Ectodermal cell (in vitro differentiated cells): ENCODE data around the gene HIRIP3.
"Not testable (repeated sequence)": the region's sequence is repeated elsewhere in the genome, so short reads cannot be mapped to it uniquely, and the experiment has no call there.

Experiments
- H3K27ac ChIP-seq: 2 replicates; pipeline ENCODE4 v1.7.0; 2013; ENCODE audit warnings: mild to moderate bottlenecking, low read depth, low read length; ENCODE audit not compliant: insufficient read depth, poor library complexity, severe bottlenecking
- H3K27me3 ChIP-seq: 2 replicates; pipeline ENCODE4 v1.7.0; 2013; ENCODE audit warnings: mild to moderate bottlenecking, low read length; ENCODE audit not compliant: insufficient read depth, control insufficient read depth, poor library complexity, severe bottlenecking
- H3K36me3 ChIP-seq: one replicate; pipeline ENCODE4 v1.7.0; 2013; ENCODE audit warnings: low read length; ENCODE audit not compliant: control insufficient read depth, insufficient read depth
- H3K4me1 ChIP-seq: one replicate; pipeline ENCODE4 v1.7.0; 2013; ENCODE audit warnings: low read length; ENCODE audit not compliant: control insufficient read depth, insufficient read depth
- H3K4me3 ChIP-seq: 2 replicates; pipeline ENCODE4 v1.7.0; 2013; ENCODE audit warnings: low read depth, low read length, control low read depth; ENCODE audit not compliant: insufficient read depth
- H3K9me3 ChIP-seq: 2 replicates; pipeline ENCODE4 v1.7.0; 2013; ENCODE audit warnings: mild to moderate bottlenecking, low read length, moderate library complexity; ENCODE audit not compliant: control insufficient read depth
- WGBS, 2 experiments: methylation state at CpG; one replicate each; pipeline ENCODE4 v1.1.7; 2013; ENCODE audit warnings: missing lambda C conversion rate in 2 of 2; 5-methylcytosine and 5-hydroxymethylcytosine counted together

Gene HIRIP3

GRCh38 chr16:30017277-30017656 lies 21.9 kb upstream of the HIRIP3 start:
- no peaks in the 10 kb centered on the region for H3K4me1 ChIP-seq
- H3K9me3 ChIP-seq = no peaks in the 10 kb centered on the region
- H3K36me3 ChIP-seq = no peaks in the 10 kb centered on the region
- WGBS, 2 experiments = 92% methylated on average over 2 of the region's 2 CpGs
- H3K4me3 ChIP-seq = no peak overlapping the region
- peaks cover 6% of the 10 kb centered on the region for H3K27me3 ChIP-seq
- H3K27ac ChIP-seq = no peak overlapping the region

DNA sequence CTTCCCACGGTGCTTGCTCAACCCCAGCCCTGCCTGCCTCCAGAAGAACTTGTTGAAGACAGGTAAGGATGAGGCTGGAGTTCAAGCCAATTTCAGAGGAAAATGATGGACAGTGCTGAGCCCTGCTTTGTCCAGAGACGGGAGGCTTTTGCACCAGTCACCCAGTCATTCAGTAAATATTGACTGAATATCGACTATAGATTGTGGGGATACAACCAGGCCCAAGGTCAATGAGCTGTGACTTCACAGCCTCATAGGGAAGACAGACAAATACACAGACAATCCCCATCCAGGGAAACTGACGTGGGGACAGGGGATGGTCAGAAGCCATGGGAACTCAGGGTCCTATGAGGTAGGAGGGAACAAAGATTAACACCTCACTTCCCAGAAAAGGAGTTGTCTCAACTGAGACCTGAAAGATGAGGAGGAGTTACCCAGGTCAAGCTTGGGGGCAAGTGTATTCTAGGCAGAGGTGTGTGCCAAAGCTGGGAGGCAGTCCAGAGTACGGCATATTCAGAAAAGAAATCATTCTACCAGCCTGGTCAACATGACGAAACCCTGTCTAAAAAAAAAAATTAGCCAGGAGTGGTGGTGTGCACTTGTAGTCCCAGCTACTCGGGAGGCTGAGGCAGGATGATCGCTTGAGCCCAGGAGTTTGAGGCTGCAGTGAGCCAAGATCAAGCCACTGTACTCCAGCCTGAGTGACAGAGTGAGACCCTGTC lies 21.3 kb upstream of the HIRIP3 start:
- H3K4me3 ChIP-seq = no peak overlapping the region
- H3K27me3 ChIP-seq = peaks cover 11% of the 10 kb centered on the region
- no peak overlapping the region for H3K27ac ChIP-seq
- 83 to 84% methylated on average over 8 of the region's 8 CpGs for WGBS, 2 experiments
- H3K36me3 ChIP-seq = no peaks in the 10 kb centered on the region
- no peaks in the 10 kb centered on the region for H3K9me3 ChIP-seq
- H3K4me1 ChIP-seq = no peaks in the 10 kb centered on the region

DNA sequence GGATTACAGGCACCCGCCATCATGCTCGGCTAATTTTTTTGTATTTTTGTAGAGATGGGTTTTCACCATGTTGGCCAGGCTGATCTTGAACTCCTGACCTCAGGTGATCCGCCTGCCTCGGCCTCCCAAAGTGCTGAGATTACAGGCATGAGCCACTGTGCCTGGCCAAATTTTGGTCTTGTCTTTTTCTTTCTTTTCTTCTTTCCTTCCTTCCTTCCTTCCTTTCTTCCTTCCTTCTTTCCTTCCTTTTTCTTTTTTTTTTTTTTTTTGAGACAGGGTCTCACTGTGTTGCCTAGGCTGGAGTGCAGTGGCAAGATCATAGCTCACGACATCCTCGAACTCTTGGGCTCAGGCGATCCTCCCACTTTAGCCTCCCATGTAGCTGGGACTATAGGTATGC lies 20.0 kb upstream of the HIRIP3 start:
- not testable (repeated sequence) for H3K27ac ChIP-seq, H3K36me3 ChIP-seq, H3K9me3 ChIP-seq, H3K4me3 ChIP-seq, H3K4me1 ChIP-seq
- 87 to 92% methylated on average over 7 of the region's 7 CpGs for WGBS, 2 experiments
- H3K27me3 ChIP-seq = peaks cover 24% of the 10 kb centered on the region

- H3K4me3 ChIP-seq, H3K27ac ChIP-seq, H3K9me3 ChIP-seq, H3K36me3 ChIP-seq: not testable (repeated sequence)
- Histone ChIP-seq H3K27me3 (peaks cover 37% of the 10 kb centered on the region), H3K4me1 (peaks cover 13% of the 10 kb centered on the region)
- WGBS, 2 experiments = 82 to 84% methylated on average over 14 of the region's 14 CpGs
Measured at GRCh38 chr16:30012598-30012997, 17.2 kb upstream of the HIRIP3 start.

DNA sequence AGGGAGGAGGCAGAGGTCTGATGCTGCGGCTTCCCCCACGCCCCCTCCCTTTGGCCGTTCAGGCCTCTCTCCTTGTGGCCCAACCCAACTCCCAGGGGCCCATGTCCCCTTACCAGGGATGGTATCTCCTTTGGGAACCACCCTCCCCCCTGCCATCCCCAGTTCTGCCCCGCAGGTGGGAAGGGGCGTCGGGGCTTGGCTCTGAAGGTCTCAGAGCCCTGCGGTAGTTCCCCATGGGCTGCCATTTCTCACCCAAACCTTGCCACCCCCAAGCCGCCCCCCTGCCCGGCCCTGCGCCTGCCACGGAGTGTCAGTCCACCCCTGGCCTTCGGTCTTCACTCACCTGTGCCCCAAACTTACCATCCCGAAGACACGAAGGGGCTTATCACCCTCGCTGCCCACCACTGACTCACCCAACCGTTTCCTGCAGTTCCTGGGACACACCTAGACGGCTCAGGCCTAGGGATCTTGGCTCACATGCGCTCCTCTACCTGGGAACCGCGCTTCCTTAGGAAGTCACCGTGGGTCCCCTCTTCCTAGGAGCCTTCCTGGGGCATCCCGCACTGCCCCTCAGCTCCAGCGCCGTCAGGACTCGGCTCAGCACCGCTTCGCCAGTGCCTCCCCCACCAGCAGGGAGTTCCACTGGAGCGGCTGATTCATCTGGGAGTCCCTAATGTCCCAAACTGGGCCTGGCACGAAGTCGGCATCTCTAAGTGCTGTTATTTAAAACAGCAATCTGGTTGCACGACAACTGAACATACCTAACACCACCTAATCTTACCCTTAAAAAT lies 16.5 kb upstream of the HIRIP3 start:
- H3K36me3 ChIP-seq = no peaks in the 10 kb centered on the region
- H3K4me3 ChIP-seq = peak overlapping the region; percentile 54
- no peaks in the 10 kb centered on the region for H3K9me3 ChIP-seq
- peaks cover 13% of the 10 kb centered on the region for H3K4me1 ChIP-seq
- H3K27me3 ChIP-seq = peaks cover 37% of the 10 kb centered on the region
- H3K27ac ChIP-seq = no peak overlapping the region
- 12 to 13% methylated on average over 31 of the region's 31 CpGs for WGBS, 2 experiments

DNA sequence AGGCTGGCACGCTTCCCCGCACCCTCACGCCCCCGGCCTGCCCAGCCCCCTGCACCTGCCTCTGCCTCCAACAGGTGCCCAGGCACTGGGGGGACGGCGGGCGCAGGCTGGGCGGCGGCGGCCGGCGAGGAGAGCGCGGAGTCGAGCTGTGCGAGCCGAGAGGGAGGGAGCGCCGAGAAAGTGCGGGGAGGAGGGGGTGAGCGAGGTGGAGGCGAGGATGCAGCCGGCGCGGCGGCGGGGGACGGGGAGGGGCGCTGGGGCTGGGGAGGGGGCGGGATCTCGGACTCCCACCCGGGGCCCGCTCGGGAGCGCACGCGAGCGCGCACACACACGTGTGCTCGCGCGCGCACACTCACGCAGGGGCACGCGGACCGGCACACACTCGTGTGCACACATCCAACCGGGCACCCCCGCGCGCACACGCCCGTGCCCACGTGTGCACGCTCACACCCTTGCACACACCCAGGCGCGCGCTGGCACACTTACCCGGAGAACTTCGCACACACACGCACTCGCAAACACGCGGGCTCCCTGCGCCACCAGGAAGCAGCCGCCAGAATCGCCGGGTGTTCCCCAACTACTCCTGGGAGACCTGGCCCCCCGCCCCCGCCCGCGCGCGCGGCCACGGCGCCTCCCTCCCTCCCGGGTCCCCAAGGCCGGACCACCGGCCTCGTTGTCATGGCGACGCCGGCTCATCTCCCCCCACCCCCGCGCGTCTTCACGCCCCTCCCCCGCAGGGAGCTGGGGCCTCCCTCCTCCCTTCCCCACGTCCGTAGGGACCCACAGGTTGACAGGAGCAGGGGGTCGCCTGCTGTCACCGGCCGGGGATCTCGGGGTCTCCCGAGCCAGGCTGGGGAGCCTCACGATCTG lies 15.7 kb upstream of the HIRIP3 start, which contains the start of gene DOC2A:
Gene DOC2A (minus strand): TSS at position 184 of the 870 bp plus-strand sequence. CDS start 805 bp downstream, outside the sequence.
- H3K27ac ChIP-seq = no peak within 1 kb of the TSS
- H3K36me3 ChIP-seq = no peaks in the 10 kb centered on the region
- 0% methylated on average over 99 of the region's 99 CpGs for WGBS, 2 experiments
- peaks cover 37% of the 10 kb centered on the region for H3K27me3 ChIP-seq
- peaks cover 13% of the 10 kb centered on the region for H3K4me1 ChIP-seq
- no peaks in the 10 kb centered on the region for H3K9me3 ChIP-seq
- H3K4me3 ChIP-seq = peak within 1 kb of the TSS; percentile 54

DNA sequence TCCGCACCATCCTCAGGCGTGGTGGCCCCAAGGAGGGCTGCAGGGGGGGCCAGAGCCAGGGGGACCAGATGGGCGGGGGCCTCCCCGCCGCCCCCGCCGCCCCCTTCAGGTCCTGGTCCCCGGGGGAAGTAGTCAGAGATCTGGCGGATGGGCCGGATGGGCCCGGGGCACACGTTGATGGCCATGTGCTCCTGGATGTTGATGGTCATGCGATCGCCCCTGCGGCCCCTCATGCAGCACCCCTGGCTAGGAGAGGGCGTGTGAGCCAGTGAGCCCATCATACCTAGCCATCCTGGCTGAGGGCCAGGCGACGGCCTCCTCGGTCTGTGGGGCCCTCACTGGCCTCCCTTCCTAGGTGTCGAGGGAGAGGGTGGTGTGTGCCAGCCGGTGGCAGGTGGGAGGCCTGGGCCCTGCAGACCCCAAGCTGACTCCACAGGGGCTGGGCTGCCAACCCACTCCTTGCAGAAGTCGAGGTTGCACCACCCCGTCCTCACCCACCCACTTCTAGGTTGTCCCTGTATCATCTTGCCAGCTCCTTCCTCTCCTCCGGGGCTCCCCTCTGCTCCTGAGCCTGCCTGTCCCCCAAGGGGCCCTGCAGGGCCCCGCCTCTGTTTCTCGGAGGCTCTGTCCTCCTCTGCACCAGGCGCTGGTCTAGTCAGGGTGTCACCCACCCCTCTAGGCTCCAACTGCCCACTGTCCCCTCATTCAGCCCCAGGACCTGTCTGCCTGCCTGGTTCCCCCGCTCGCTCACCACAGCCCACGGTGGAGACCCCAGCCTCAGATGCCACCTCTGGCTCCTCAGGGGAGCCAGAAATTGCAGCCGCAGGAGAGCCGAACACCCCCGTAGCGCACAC lies 14.8 kb upstream of the HIRIP3 start:
- peaks cover 13% of the 10 kb centered on the region for H3K4me1 ChIP-seq
- no peaks in the 10 kb centered on the region for H3K36me3 ChIP-seq
- WGBS, 2 experiments = 46% methylated on average over 34 of the region's 34 CpGs
- peak overlapping the region; percentile 54 for H3K4me3 ChIP-seq
- no peaks in the 10 kb centered on the region for H3K9me3 ChIP-seq
- H3K27me3 ChIP-seq = peaks cover 37% of the 10 kb centered on the region
- no peak overlapping the region for H3K27ac ChIP-seq

DNA sequence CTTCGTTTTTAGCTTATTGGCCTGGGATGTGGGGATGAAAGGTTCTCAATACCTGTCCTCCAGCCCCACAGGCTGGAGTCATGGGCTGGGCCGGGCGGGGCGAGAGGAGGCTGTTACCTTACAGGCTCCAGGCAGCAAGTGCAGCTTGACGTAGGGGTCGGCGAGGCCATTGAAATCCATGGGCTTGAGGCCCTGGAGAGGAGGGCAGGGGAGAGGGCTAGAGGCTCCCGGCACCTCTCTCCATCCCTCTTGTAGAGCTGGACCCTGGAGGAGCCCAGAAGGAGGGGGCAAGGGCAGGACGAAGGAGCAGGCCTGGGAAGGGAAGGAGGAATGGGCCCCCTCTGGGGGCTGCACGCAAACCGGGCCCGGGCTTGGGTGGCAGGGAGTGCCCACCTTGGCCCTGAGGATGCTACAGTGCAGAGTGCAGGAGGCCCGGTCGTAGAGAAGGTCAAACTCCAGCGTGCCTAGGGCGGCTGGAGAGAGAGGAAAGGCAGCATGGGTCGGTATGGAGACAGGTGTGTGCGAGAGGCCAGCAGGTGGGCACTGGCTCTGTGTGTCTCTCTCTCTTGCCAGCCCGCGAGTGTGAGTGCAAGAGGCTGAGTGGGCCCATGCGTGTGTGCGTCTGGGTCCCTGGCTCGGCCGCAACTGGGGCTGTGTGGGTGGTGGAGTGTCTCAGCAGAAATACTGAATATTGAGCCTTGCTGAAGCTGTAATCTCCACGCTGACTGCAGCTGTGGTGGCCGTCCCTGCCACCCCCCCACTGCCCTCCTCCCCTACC lies 13.9 kb upstream of the HIRIP3 start:
- 68 to 72% methylated on average over 26 of the region's 26 CpGs for WGBS, 2 experiments
- Histone ChIP-seq H3K27me3 (peaks cover 37% of the 10 kb centered on the region), H3K4me3 (no peak overlapping the region), H3K27ac (no peak overlapping the region), H3K9me3 (no peaks in the 10 kb centered on the region), H3K36me3 (no peaks in the 10 kb centered on the region), H3K4me1 (peaks cover 13% of the 10 kb centered on the region)

GRCh38 chr16:30007378-30007895 lies 12.0 kb upstream of the HIRIP3 start:
- no peaks in the 10 kb centered on the region for H3K36me3 ChIP-seq
- H3K27me3 ChIP-seq = peaks cover 33% of the 10 kb centered on the region
- 85 to 90% methylated on average over 11 of the region's 11 CpGs for WGBS, 2 experiments
- peaks cover 13% of the 10 kb centered on the region for H3K4me1 ChIP-seq
- H3K9me3 ChIP-seq = no peaks in the 10 kb centered on the region
- H3K4me3 ChIP-seq = no peak overlapping the region
- H3K27ac ChIP-seq = no peak overlapping the region
